ENCODE data around the gene DNAH9. TPM values are rescaled to one million over a fixed set of nuclear protein-coding genes. Genes with fewer than 3 reads are reported as not detected.

The DNAH9 gene
- total and polyA plus RNA-seq, 11 donors: 0.07 to 2.3 (median 0.49) TPM; not detected in 7

- H3K9me3 ChIP-seq: peaks cover 0 to 23% (median 3%) of the 10 kb centered on the region in 12 donors
- peaks cover 0 to 5% (median 0%) of the 10 kb centered on the region in 9 donors for H3K27me3 ChIP-seq
- TF ChIP-seq CTCF (IDR thresholded peaks at IDR 0.05) (peak in 1 of 12 donors; percentile 4), POLR2A (IDR thresholded peaks at IDR 0.05) (no peak)
- no peak overlapping the region for H3K4me3 ChIP-seq
- ATAC-seq (no peak), DNase-seq (no peak)
- H3K4me1 ChIP-seq: no peaks in the 10 kb centered on the region
- intact Hi-C loops (cut with DNase I): no loop called here
- WGBS, 4 donors: 68 to 77% (median 74%) methylated on average over 10 of the region's 10 CpGs
- no peak overlapping the region for H3K27ac ChIP-seq
- no peaks in the 10 kb centered on the region for H3K36me3 ChIP-seq
Measured at GRCh38 chr17:11871773-11872172, 273.5 kb downstream of the DNAH9 start.

- Histone ChIP-seq H3K27ac (no peak overlapping the region), H3K4me3 (no peak overlapping the region), H3K27me3 (peaks cover 0 to 5% (median 0%) of the 10 kb centered on the region in 9 donors), H3K9me3 (peaks cover 0 to 9% (median 1%) of the 10 kb centered on the region in 12 donors), H3K36me3 (no peaks in the 10 kb centered on the region), H3K4me1 (no peaks in the 10 kb centered on the region)
- TF ChIP-seq CTCF (IDR thresholded peaks at IDR 0.05): no peak
- no peak for TF ChIP-seq POLR2A (IDR thresholded peaks at IDR 0.05)
- ATAC-seq (no peak), DNase-seq (no peak)
- intact Hi-C loops (cut with DNase I): no loop called here
- WGBS, 4 donors: 63 to 79% (median 76%) methylated on average over 5 to 7 of the region's 7 CpGs
Measured at GRCh38 chr17:11874756-11875155, 276.5 kb downstream of the DNAH9 start.

- no peak for ATAC-seq
- WGBS, 4 donors: 30 to 39% (median 31%) methylated on average over 5 of the region's 5 CpGs
Measured at GRCh38 chr17:11880714-11881113, 282.4 kb downstream of the DNAH9 start.

GRCh38 chr17:11882716-11883115, 284.4 kb downstream of the DNAH9 start:
- no peaks in the 10 kb centered on the region for H3K27me3 ChIP-seq
- no peaks in the 10 kb centered on the region for H3K9me3 ChIP-seq
- ATAC-seq (no peak), DNase-seq (no peak)
- H3K4me3 ChIP-seq: no peak overlapping the region
- 61 to 68% (median 64%) methylated on average over 3 of the region's 3 CpGs for WGBS, 4 donors
- H3K36me3 ChIP-seq: no peaks in the 10 kb centered on the region
- TF ChIP-seq POLR2A (IDR thresholded peaks at IDR 0.05) (no peak), CTCF (IDR thresholded peaks at IDR 0.05) (no peak)
- intact Hi-C loops (cut with DNase I): no loop called here
- no peak overlapping the region for H3K27ac ChIP-seq
- no peaks in the 10 kb centered on the region for H3K4me1 ChIP-seq

More at GRCh38 chr17:11880714-11881113, 282.4 kb downstream of the DNAH9 start:
- intact Hi-C loops (cut with DNase I): no loop called here
- TF ChIP-seq CTCF (IDR thresholded peaks at IDR 0.05) (peak in 10 of 12 donors; percentile 12 to 52 (median 38)), POLR2A (IDR thresholded peaks at IDR 0.05) (no peak)
- Histone ChIP-seq H3K4me1 (no peaks in the 10 kb centered on the region), H3K9me3 (no peaks in the 10 kb centered on the region), H3K27me3 (no peaks in the 10 kb centered on the region), H3K36me3 (no peaks in the 10 kb centered on the region), H3K4me3 (no peak overlapping the region), H3K27ac (no peak overlapping the region)
- DNase-seq: no peak
